Measurements from ENCODE around the gene FNDC3B.
"Not testable (repeated sequence)": the region's sequence is repeated elsewhere in the genome, so short reads cannot be mapped to it uniquely, and the experiment has no call there.

FNDC3B gene

GRCh38 chr3:172357850-172358754 is 318.7 kb downstream of the FNDC3B start:
- no peak for DNase-seq

- DNase-seq: peak; percentile 19
Measured at GRCh38 chr3:172359231-172359630, 319.9 kb downstream of the FNDC3B start.

- DNase-seq: no peak
Measured at GRCh38 chr3:172359996-172360395, 320.6 kb downstream of the FNDC3B start.

GRCh38 chr3:172362583-172362982 is 323.2 kb downstream of the FNDC3B start:
- no peak for DNase-seq

- DNase-seq: no peak
Measured at GRCh38 chr3:172364374-172365027, 325.1 kb downstream of the FNDC3B start.

- no peak for DNase-seq
Measured at GRCh38 chr3:172365028-172365567, 325.7 kb downstream of the FNDC3B start.

GRCh38 chr3:172367205-172368105 is 328.1 kb downstream of the FNDC3B start:
- no peak for DNase-seq

- not testable (repeated sequence) for DNase-seq
Measured at GRCh38 chr3:172368556-172368955, 329.2 kb downstream of the FNDC3B start.

- DNase-seq: no peak
Measured at GRCh38 chr3:172369590-172370259, 330.3 kb downstream of the FNDC3B start.

GRCh38 chr3:172370419-172370818 is 331.0 kb downstream of the FNDC3B start:
- DNase-seq: no peak

GRCh38 chr3:172371544-172371943 is 332.2 kb downstream of the FNDC3B start:
- no peak for DNase-seq

- no peak for DNase-seq
Measured at GRCh38 chr3:172372895-172373294, 333.5 kb downstream of the FNDC3B start.

- DNase-seq: peak; percentile 51
Measured at GRCh38 chr3:172373912-172374311, 334.5 kb downstream of the FNDC3B start.

GRCh38 chr3:172375206-172375850 is 335.9 kb downstream of the FNDC3B start:
- no peak for DNase-seq

- no peak for DNase-seq
Measured at GRCh38 chr3:172376402-172376801, 337.0 kb downstream of the FNDC3B start.

GRCh38 chr3:172376881-172377280 is 337.5 kb downstream of the FNDC3B start:
- DNase-seq: no peak

- DNase-seq: no peak
Measured at GRCh38 chr3:172378439-172378838, 339.1 kb downstream of the FNDC3B start.

- DNase-seq: no peak
Measured at GRCh38 chr3:172379372-172379771, 340.0 kb downstream of the FNDC3B start.

GRCh38 chr3:172380632-172381031 is 341.3 kb downstream of the FNDC3B start:
- peak; percentile 59 for DNase-seq

GRCh38 chr3:172383306-172383796 is 344.0 kb downstream of the FNDC3B start:
- DNase-seq: no peak

- no peak for DNase-seq
Measured at GRCh38 chr3:172384836-172385235, 345.5 kb downstream of the FNDC3B start.

GRCh38 chr3:172387728-172388127 is 348.4 kb downstream of the FNDC3B start:
- no peak for DNase-seq
